GM23338 (cell line): ENCODE data around the gene CLDN22.

ENCODE experiments used
- CTCF ChIP-seq, 2 experiments: fragments of 200-600 bp in 1 of 2; sonication (generic) in 1 of 2; conservative IDR thresholded peaks; 2 replicates each; pipeline versions ENCODE4 v1.5.1 to v1.6.1; 2016 to 2017; ENCODE audit warnings: antibody characterized with exemption in 2 of 2, low read depth in 2 of 2, mild to moderate bottlenecking in 2 of 2, moderate library complexity in 1 of 2
- EZH2phosphoT487 ChIP-seq: fragments of 200-600 bp; sonication (generic); IDR thresholded peaks from one replicate; pipeline ENCODE4 v1.8.1; 2018; ENCODE audit warnings: antibody characterized with exemption; ENCODE audit not compliant: unreplicated experiment

- TF ChIP-seq CTCF (conservative IDR thresholded peaks at IDR 0.05; ENCODE audit: low read depth in 2 of 2), result no peak
- no peak for TF ChIP-seq EZH2phosphoT487
Measured at GRCh38 chr4:183356931-183357675, 37.0 kb upstream of the CLDN22 start.
